ENCODE results near the gene TBC1D23. TPM values are rescaled to one million over a fixed set of nuclear protein-coding genes. Genes with fewer than 3 reads are reported as not detected.
A peak's percentile ranks its signal among the peaks of the same experiment; 100 is the strongest.

The TBC1D23 gene
- total and polyA plus RNA-seq, 9 of the 15 experiments (the other 6 are each of a cell fraction or from before 2014, with no cell fraction given), result 23.4 to 85.8 (median 43.7) TPM

DNA sequence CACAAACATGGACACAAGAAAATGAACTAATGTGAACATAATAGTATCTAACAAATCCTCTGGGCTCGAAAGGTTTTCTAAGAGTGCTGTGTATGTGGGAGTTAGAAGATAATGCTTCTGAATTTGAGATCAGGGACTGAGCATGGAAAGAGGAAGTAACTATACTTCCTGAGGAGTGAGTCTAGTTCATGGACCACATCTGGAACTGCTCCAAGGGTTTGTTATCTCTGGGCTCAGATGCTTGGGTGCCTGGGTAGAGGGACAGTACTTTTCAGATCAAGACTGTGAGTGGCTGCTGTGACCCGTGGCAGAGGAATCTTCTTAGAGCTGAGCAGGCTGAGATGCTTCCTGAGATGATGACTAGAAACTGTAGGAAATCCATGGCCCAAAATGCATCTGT is 28.5 kb downstream of the TBC1D23 start (continued):
- TF ChIP-seq RBBP5 (IDR thresholded peaks at IDR 0.05; ENCODE audit: borderline replicate concordance, insufficient read depth, low read length, poor library complexity, severe bottlenecking), result no peak
- no peak for TF ChIP-seq MGA (IDR thresholded peaks at IDR 0.05)
- no peak for TF ChIP-seq ARHGAP35 (IDR thresholded peaks at IDR 0.05; ENCODE audit: partially characterized antibody)
- TF ChIP-seq MLLT1 (IDR thresholded peaks at IDR 0.05), result no peak
- TF ChIP-seq PCBP2 (IDR thresholded peaks at IDR 0.05; ENCODE audit: low read depth, low read length, poor library complexity, severe bottlenecking), result no peak
- TF ChIP-seq ELF4 (CRISPR knock-in tag; IDR thresholded peaks at IDR 0.05), result 0 out of 2 replicates have a peak, but pooled peaks have one; percentile 20
- peak; percentile 88 for TF ChIP-seq NCOR1 (IDR thresholded peaks at IDR 0.05)
- no peak for TF ChIP-seq SMC3 (conservative IDR thresholded peaks at IDR 0.05; ENCODE audit: insufficient read depth, low read depth, low read length)

All from K562 (cell line).